Cardiac septum (tissue), 1 donor: Measurements from ENCODE around the gene RHOXF2. TPM values are rescaled to one million over a fixed set of nuclear protein-coding genes. Genes with fewer than 3 reads are reported as not detected.
"Not testable (repeated sequence)": the region's sequence is repeated elsewhere in the genome, so short reads cannot be mapped to it uniquely, and the experiment has no call there.

Experiments
- DNase-seq: peaks from one replicate; pipeline ENCODE4 v3.0.0-alpha.2; 2020; ENCODE audit warnings: low spot score
- intact Hi-C: fragments of 100-400 bp; cut with DNase I; formaldehyde crosslinking; loops from one replicate; pipeline ENCODE4 v1.14.0; 2022
- total RNA-seq: library from RNA; stranded (reverse); fragmentation: NEBNext Ultra II Directional; extraction: Animal tissue kit (Norgen Biotek cat#: 25700); gene quantifications from one replicate; pipeline ENCODE4 v1.2.1, GENCODE V29; 2021
- donor health status: DM: no; HTN: no; CAD: no.

Gene RHOXF2
- total RNA-seq, 1 donor from 2014 or later = not detected

GRCh38 chrX:120195786-120196185, 37.4 kb downstream of the RHOXF2 start:
- intact Hi-C loops, DNase-seq: not testable (repeated sequence)

GRCh38 chrX:120196626-120197283, 38.3 kb downstream of the RHOXF2 start:
- intact Hi-C loops, DNase-seq: not testable (repeated sequence)

GRCh38 chrX:120200851-120201250, 42.4 kb downstream of the RHOXF2 start:
- no peak for DNase-seq
- intact Hi-C loops = no loop called here

- DNase-seq = no peak
Measured at GRCh38 chrX:120205816-120206753, 47.7 kb downstream of the RHOXF2 start.

GRCh38 chrX:120207009-120207605, 48.7 kb downstream of the RHOXF2 start:
- intact Hi-C loops = no loop called here
- DNase-seq = no peak

More at GRCh38 chrX:120205816-120206753, 47.7 kb downstream of the RHOXF2 start:
- intact Hi-C loops = no loop called here

GRCh38 chrX:120213438-120214265, 55.2 kb downstream of the RHOXF2 start:
- intact Hi-C loops = no loop called here
- DNase-seq = no peak

Other genes with a start within 250 kb of the RHOXF2 start
- gene NKAP, start 214.9 kb upstream of the RHOXF2 start, total RNA-seq = 4.8 TPM
- gene RHOXF2B, start 80.9 kb upstream of the RHOXF2 start, total RNA-seq = not detected
- not detected for gene RHOXF1, start 42.7 kb upstream of the RHOXF2 start, total RNA-seq
- gene ZBTB33, start 92.2 kb downstream of the RHOXF2 start, total RNA-seq = 6.5 TPM
- 0.48 TPM for gene TMEM255A, start 152.8 kb downstream of the RHOXF2 start, total RNA-seq
- gene ATP1B4, start 203.5 kb downstream of the RHOXF2 start, total RNA-seq = 16.9 TPM